Bone marrow (tissue), 2 donors: ENCODE data around the gene PLEKHH3.
"Not testable (repeated sequence)": the region's sequence is repeated elsewhere in the genome, so short reads cannot be mapped to it uniquely, and the experiment has no call there.

ENCODE experiments used
- DNase-seq, 2 donors: peaks; one replicate each; lab custom pipeline; 2025; lab: John Stamatoyannopoulos, UW

Gene PLEKHH3

GRCh38 chr17:42670789-42671657 lies 5.8 kb downstream of the PLEKHH3 start:
- no peak for DNase-seq

DNA sequence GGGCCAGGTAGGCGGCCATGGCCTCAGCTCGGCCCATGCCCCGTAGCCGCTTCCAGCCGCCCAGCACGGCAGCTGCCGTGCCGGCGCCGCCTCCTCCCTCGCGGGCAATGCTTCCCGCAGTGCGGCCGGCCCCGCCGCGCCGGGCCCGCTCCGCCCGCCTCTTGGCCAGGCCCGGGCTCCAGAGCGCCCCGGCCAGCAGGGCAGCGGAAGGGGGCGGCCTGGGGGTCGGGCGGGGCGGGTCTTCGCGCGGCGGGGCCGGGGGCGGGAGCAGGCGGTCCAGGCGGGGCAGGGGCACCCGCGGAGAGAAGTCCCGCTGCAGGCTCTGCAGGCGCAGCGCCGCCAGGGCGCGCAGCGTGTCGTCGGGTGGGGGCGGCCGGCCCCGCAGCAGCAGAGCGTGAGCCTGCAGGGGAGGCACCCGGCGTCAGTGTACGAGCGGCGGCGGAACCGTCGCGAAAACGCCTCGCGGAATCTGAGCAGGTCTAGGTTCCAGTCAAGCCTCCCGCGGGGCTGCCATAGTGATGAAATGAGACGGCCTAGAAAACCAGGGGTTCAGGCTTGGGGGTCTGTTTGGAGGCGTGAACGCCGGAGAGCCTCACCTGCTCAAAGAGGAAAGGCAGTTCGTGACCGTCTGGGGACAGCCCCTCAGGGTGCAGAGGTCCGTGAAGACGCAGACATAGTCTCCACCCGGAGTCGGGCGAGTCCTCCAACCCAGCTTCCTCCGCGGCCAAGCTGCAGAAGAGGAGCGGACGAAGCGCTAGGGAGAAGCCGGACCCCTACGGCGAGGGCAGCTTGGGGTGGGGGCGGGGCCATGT lies 6.6 kb downstream of the PLEKHH3 start:
- no peak for DNase-seq

- DNase-seq = no peak
Measured at GRCh38 chr17:42669705-42669976, 7.2 kb downstream of the PLEKHH3 start.

GRCh38 chr17:42667088-42667951 lies 9.5 kb downstream of the PLEKHH3 start:
- no peak for DNase-seq

GRCh38 chr17:42666126-42666525 lies 10.7 kb downstream of the PLEKHH3 start:
- not testable (repeated sequence) for DNase-seq

DNA sequence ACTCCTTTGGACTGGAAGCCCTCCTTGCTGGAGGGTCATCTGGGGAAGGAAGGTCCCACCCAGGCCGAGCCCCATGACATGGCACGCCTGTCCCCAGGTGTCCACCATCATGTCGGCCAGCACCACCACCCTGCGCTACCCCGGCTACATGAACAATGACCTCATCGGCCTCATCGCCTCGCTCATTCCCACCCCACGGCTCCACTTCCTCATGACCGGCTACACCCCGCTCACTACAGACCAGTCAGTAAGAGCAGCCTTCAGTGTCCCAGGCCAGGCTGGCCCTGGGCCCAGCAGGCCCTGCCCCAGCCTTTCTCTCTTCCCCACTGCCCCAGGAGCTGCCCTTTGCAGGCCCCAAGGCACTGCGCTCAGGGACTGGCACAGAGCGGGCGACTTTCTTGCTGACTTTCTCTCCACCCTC lies 11.2 kb downstream of the PLEKHH3 start:
- no peak for DNase-seq

GRCh38 chr17:42660692-42661345 lies 16.0 kb downstream of the PLEKHH3 start:
- no peak for DNase-seq

DNA sequence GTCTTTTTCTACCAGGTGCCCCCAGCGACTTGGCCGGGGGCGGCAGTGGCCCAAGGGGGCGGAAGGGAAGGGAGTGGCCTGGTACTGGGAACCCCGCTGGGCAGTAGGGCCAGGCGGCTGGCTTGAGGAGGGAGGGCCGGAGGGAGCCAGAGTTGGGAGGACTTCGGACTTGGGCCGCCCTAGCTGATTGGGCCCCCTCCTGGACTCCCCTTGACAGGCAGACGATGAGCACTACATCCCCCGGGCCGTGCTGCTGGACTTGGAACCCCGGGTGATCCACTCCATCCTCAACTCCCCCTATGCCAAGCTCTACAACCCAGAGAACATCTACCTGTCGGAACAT lies 16.9 kb downstream of the PLEKHH3 start:
- DNase-seq = not testable (repeated sequence)

- no peak for DNase-seq
Measured at GRCh38 chr17:42659079-42659931, 17.5 kb downstream of the PLEKHH3 start, which contains the start of gene TUBG2. Gene TUBG2, plus strand, starts transcription at chr17:42659284. Its CDS starts 220 bp downstream, at chr17:42659504.

DNA sequence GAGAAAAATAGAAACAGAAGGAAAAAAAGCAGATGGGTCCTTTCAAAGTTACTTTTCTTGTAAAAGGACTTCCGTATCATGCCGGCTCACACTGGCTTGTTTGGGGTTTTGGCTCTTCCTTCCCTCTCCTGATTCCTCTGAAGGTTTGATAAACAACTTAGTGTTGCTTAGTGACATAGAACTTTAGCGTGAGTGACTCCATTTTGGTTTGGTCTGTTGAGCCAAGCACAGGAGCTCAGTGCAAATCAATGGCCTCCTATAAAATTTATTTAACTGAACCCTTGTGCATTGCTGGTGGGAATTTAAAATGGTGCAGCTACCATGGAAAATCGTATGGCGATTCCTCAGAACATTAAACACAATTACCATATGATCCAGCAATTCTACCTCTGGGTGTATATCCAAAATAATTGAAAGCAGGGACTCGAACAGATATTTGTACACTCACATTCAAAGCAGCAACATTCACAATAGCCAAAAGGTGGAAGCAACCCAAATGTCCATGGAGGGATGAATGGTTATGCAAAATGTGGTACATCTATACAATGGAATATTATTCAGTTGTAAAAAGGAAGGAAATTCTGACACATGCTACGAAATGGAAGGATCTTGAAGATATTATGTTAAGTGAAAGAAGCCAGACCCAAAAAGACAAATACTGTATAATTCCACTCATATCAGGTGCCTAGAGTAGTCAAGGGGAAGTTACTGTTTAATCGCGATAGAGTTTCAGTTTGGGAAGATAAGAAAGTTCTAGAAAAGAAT lies 18.8 kb downstream of the PLEKHH3 start:
- peak in 1 of 2 donors; percentile 63 for DNase-seq

- DNase-seq = no peak
Measured at GRCh38 chr17:42655528-42655927, 21.3 kb downstream of the PLEKHH3 start.

- DNase-seq = no peak
Measured at GRCh38 chr17:42653179-42654124, 23.3 kb downstream of the PLEKHH3 start.

- no peak for DNase-seq
Measured at GRCh38 chr17:42651392-42651791, 25.4 kb downstream of the PLEKHH3 start.

DNA sequence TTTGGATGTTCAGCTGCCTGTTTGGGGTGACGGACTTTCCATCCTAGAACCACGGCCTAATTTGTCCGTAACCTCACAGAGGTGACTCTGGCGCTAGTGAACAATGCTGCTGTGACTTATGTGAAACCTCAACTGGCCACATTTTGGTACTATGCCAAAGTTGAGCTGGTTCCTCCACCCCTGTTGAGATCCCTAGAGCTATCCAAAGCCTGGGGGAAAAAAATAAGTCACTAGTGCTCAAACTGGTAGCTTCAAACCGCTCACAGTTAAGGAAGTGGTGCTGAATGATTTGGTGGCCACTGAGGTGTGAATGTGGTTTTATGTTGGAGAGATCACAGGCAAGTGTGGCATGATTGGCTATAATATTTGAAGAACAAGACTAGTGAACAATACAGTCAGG lies 29.0 kb downstream of the PLEKHH3 start:
- DNase-seq = no peak

- no peak for DNase-seq
Measured at GRCh38 chr17:42642336-42642735, 34.5 kb downstream of the PLEKHH3 start.

DNA sequence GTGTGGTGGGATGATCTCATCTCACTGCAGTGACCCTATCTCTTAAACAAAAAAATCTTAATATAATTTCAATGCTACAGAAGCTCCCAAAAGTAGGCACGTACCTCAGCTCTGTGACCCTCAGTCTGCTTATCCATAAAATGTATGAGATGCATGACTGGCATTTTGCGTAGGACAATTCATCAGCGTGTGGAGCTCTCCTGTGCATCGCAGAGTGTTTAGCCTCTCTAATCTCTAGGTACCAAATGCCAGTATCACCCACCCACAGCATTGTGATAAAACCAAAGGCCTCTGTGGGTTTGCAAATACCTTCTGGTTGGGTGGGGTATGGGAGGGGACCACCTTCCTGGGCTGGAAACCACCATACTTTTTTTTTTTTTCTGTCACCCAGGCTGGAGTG lies 36.7 kb downstream of the PLEKHH3 start:
- no peak for DNase-seq

DNA sequence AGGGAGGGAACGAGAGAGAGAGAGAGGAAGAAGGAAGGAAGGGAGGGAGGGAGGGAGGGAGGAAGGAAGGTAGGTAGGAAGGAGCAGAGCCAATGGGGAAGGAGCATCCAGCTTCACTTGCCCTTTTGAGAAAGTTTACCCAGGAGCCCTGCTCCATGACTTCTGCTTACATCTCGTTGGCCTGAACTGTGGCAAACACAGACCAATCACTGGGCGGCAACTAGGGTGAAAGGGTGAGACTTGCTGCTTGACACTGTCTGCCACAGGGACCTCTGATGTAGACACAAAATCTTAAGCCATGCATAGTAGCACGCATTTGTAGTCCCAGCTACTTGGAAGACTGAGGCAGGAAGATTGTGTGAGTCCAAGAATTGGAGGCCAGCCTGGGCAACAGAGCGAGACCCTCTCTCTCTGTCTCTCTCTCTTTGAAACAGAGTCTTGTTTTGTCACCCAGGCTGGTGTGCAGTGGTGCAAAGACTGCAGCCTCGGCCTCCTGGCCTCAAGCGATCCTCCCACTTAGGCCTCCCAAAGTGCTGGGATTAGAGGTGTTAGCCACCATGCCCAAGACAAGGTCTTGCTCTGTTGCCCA lies 37.2 kb downstream of the PLEKHH3 start:
- DNase-seq = no peak

DNA sequence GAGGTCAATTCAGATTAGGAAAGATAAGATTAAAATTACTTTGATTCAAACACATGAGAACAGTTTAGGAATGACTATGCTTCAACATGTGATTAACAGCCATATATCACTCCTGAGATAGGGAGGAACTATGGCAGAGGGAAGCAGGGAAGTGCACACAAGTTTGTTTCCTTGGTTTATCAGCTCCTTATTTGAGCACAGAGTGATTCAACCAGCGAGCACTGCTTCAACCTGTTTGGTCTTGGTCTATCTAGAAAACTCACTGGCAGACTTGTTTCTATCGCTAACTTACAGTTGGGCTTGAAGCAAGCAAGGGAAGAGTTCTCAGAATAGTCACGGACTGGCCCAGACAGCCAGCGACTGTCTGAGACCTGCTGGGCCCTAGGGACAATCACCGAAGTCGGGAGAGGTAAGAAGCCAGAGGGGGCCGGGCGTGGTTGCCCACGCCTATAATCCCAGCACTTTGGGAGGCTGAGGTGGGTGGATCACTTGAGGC lies 43.8 kb downstream of the PLEKHH3 start:
- DNase-seq = no peak
